ENCODE results near the gene TACO1. TPM values are rescaled to one million over a fixed set of nuclear protein-coding genes. Genes with fewer than 3 reads are reported as not detected.

TACO1 gene
- total and polyA plus RNA-seq, 7 donors: 28.6 to 49.5 (median 43.6) TPM

GRCh38 chr17:63635290-63635689, 34.6 kb downstream of the TACO1 start:
- H3K36me3 ChIP-seq (ENCODE audit: insufficient read depth in 1 of 2, low read depth in 1 of 2): peaks cover 0 to 53% of the 10 kb centered on the region in 2 donors
- intact Hi-C loops (cut with DNase I): no loop called here
- no peaks in the 10 kb centered on the region for H3K9me3 ChIP-seq
- H3K4me3 ChIP-seq: no peak overlapping the region
- no peak for TF ChIP-seq CTCF (IDR thresholded peaks at IDR 0.05)
- DNase-seq (no peak), ATAC-seq (no peak)
- peaks cover 31% of the 10 kb centered on the region for H3K4me1 ChIP-seq
- H3K27me3 ChIP-seq (ENCODE audit: insufficient read depth in 3 of 3, low read length in 2 of 3): no peaks in the 10 kb centered on the region
- WGBS, 3 donors: 53 to 69% (median 57%) methylated on average over 2 of the region's 2 CpGs
- peak overlapping the region; percentile 56 for H3K27ac ChIP-seq

- Histone ChIP-seq H3K27me3 (ENCODE audit: insufficient read depth in 3 of 3, low read length in 2 of 3) (no peaks in the 10 kb centered on the region), H3K36me3 (ENCODE audit: insufficient read depth in 1 of 2, low read depth in 1 of 2) (peaks cover 0 to 53% of the 10 kb centered on the region in 2 donors), H3K9me3 (no peaks in the 10 kb centered on the region), H3K27ac (peak overlapping the region; percentile 56), H3K4me3 (no peak overlapping the region), H3K4me1 (peaks cover 28% of the 10 kb centered on the region)
- no peak for DNase-seq
- no peak for TF ChIP-seq CTCF (IDR thresholded peaks at IDR 0.05)
- 35 to 40% (median 37%) methylated on average over 2 of the region's 2 CpGs for WGBS, 3 donors
- intact Hi-C loops (cut with DNase I): no loop called here
- ATAC-seq: peak in 2 of 4 donors; percentile 49 to 61
Observed at GRCh38 chr17:63635787-63636186, 35.1 kb downstream of the TACO1 start.

GRCh38 chr17:63639125-63639524, 38.4 kb downstream of the TACO1 start:
- intact Hi-C loops (cut with DNase I): no loop called here
- 18 to 30% (median 21%) methylated on average over 1 of the region's 1 CpG for WGBS, 3 donors
- no peak for ATAC-seq
- H3K4me3 ChIP-seq: no peak overlapping the region
- H3K36me3 ChIP-seq (ENCODE audit: insufficient read depth in 1 of 2, low read depth in 1 of 2): peaks cover 0 to 53% of the 10 kb centered on the region in 2 donors
- no peak for DNase-seq
- H3K9me3 ChIP-seq: no peaks in the 10 kb centered on the region
- no peaks in the 10 kb centered on the region for H3K27me3 ChIP-seq (ENCODE audit: insufficient read depth in 3 of 3, low read length in 2 of 3)
- H3K4me1 ChIP-seq: peaks cover 24% of the 10 kb centered on the region
- TF ChIP-seq CTCF (IDR thresholded peaks at IDR 0.05): no peak
- no peak overlapping the region for H3K27ac ChIP-seq

- no peak for ATAC-seq
- H3K36me3 ChIP-seq (ENCODE audit: insufficient read depth in 1 of 2, low read depth in 1 of 2): peaks cover 0 to 45% of the 10 kb centered on the region in 2 donors
Observed at GRCh38 chr17:63640038-63640437, 39.3 kb downstream of the TACO1 start.

More at GRCh38 chr17:63640038-63640437, 39.3 kb downstream of the TACO1 start:
- WGBS, 3 donors: 90 to 98% (median 98%) methylated on average over 4 of the region's 4 CpGs
- peaks cover 21% of the 10 kb centered on the region for H3K4me1 ChIP-seq
- intact Hi-C loops (cut with DNase I): no loop called here
- TF ChIP-seq CTCF (IDR thresholded peaks at IDR 0.05): no peak
- no peak for DNase-seq
- H3K4me3 ChIP-seq: no peak overlapping the region
- no peaks in the 10 kb centered on the region for H3K9me3 ChIP-seq
- no peak overlapping the region for H3K27ac ChIP-seq
- H3K27me3 ChIP-seq (ENCODE audit: insufficient read depth in 3 of 3, low read length in 2 of 3): no peaks in the 10 kb centered on the region
